Measurements from ENCODE around the gene CFD. TPM values are rescaled to one million over a fixed set of nuclear protein-coding genes. Genes with fewer than 3 reads are reported as not detected.

Gene CFD
- 8.3 and 19.9 TPM in 2 replicates for total RNA-seq

DNA sequence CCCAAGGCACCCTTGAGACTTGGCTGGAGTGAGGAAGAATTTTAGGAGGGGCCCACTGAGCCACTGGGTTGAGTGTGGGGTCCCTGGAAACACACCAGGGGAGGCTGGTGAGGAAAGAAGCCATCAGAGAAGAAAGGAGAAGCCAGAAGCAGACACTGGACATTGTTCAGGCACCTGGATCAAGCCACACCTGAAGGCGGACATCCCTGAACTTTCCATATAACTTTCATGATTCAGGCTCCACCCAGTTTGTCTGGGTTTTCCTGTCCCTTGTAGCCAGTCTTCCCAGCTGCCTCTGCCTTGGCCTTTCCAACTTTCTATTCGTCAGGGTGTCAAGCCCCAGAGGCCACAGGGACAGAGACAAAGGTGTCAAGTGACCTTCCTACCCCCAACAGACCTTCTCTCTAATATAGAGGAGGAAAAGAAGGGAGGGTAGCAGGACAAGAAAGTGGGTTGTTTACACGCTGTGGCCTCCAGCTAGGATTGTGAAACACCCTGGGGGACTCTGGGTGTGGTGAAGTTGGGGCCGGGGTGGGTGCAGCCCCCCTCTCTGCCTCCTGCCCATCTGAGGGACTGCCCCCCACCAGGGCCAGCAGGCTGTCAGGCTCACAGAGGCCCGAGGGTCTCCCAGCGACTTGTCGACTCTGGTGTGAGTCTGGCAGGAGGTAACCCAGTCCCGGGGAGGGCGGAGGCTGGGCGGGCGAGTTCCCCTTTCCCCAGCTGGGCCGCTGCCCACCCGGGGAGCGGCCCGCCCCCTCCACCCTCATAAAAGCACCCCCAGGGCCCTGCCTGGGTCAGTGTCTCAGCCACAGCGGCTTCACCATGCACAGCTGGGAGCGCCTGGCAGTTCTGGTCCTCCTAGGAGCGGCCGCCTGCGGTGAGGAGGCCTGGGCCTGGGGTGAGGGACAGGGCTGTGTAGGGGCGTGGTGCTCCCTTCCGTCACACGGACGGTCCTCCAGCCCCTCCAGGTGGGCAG is at the start of gene CFD:
Gene CFD, plus strand, starts transcription at position 797 of the 976 bp plus-strand sequence. Its CDS starts 26 bp downstream, at position 823.
- peak; percentile 95 for DNase-seq (ENCODE audit: insufficient read length, low spot score, missing footprints)
- Histone ChIP-seq H3K79me2 (ENCODE audit: insufficient read depth, low read length) (no peaks in the 10 kb centered on the region), H3K36me3 (ENCODE audit: insufficient read depth, low read length) (no peaks in the 10 kb centered on the region), H3K9me3 (ENCODE audit: low read depth, low read length) (no peaks in the 10 kb centered on the region), H3K27me3 (ENCODE audit: insufficient read depth, low read length) (peaks cover 11% of the 10 kb centered on the region), H4K20me1 (ENCODE audit: insufficient read depth, low read length) (no peaks in the 10 kb centered on the region), H3K4me1 (ENCODE audit: insufficient read depth, low read length) (peaks cover 3% of the 10 kb centered on the region), H3K4me3 (ENCODE audit: insufficient read depth, low read length) (peak within 1 kb of the TSS; percentile 53), H2AFZ (ENCODE audit: low read length) (no peak within 1 kb of the TSS), H3K27ac (ENCODE audit: low read depth, low read length) (no peak within 1 kb of the TSS), H3K4me2 (ENCODE audit: insufficient read depth, low read length) (peak within 1 kb of the TSS; percentile 55)
- TF ChIP-seq, protein P1, sequence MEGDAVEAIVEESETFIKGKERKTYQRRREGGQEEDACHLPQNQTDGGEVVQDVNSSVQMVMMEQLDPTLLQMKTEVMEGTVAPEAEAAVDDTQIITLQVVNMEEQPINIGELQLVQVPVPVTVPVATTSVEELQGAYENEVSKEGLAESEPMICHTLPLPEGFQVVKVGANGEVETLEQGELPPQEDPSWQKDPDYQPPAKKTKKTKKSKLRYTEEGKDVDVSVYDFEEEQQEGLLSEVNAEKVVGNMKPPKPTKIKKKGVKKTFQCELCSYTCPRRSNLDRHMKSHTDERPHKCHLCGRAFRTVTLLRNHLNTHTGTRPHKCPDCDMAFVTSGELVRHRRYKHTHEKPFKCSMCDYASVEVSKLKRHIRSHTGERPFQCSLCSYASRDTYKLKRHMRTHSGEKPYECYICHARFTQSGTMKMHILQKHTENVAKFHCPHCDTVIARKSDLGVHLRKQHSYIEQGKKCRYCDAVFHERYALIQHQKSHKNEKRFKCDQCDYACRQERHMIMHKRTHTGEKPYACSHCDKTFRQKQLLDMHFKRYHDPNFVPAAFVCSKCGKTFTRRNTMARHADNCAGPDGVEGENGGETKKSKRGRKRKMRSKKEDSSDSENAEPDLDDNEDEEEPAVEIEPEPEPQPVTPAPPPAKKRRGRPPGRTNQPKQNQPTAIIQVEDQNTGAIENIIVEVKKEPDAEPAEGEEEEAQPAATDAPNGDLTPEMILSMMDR (IDR thresholded peaks at IDR 0.05; ENCODE audit: extremely low read depth, low read depth, low read length): no peak

DNA sequence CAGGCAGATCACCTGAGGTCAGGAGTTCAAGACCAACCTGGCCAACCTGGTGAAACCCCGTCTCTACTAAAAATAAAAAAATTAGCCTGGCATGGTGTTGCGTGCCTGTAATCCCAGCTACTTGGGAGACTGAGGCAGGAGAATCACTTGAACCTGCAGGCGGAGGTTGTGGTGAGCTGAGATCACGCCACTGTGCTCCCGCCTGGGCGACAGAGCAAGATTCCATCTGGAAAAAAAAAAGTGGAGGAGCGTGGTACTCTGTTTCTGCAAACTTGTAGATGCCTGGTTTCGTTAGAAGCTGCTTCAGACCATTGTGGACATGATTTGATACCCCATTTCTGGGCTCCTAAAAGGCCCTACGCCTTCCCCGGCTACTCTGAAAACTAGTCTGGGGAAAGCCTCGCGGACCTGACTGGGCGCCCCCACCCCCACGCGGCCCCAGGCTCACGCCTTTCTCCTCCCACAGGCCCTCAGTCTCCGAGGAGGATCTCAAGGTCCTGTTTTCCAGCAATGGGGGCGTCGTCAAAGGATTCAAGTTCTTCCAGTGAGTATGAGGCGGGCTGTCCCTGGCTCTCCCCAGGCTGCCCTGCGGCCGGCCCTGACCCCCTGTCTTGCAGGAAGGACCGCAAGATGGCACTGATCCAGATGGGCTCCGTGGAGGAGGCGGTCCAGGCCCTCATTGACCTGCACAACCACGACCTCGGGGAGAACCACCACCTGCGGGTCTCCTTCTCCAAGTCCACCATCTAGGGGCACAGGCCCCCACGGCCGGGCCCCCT is 49.2 kb upstream of the CFD start:
- DNase-seq (ENCODE audit: insufficient read length, low spot score, missing footprints): peak; percentile 88
- TF ChIP-seq, protein P1 (IDR thresholded peaks at IDR 0.05; ENCODE audit: extremely low read depth, low read depth, low read length): no peak
- Histone ChIP-seq H3K27me3 (ENCODE audit: insufficient read depth, low read length) (no peaks in the 10 kb centered on the region), H3K27ac (ENCODE audit: low read depth, low read length) (no peak overlapping the region), H3K4me1 (ENCODE audit: insufficient read depth, low read length) (no peaks in the 10 kb centered on the region), H3K36me3 (ENCODE audit: insufficient read depth, low read length) (peaks cover 67% of the 10 kb centered on the region), H2AFZ (ENCODE audit: low read length) (no peak overlapping the region), H3K4me2 (ENCODE audit: insufficient read depth, low read length) (no peak overlapping the region), H3K9me3 (ENCODE audit: low read depth, low read length) (no peaks in the 10 kb centered on the region), H3K4me3 (ENCODE audit: insufficient read depth, low read length) (no peak overlapping the region), H3K79me2 (ENCODE audit: insufficient read depth, low read length) (peaks cover 57% of the 10 kb centered on the region), H4K20me1 (ENCODE audit: insufficient read depth, low read length) (peaks cover 58% of the 10 kb centered on the region)

DNA sequence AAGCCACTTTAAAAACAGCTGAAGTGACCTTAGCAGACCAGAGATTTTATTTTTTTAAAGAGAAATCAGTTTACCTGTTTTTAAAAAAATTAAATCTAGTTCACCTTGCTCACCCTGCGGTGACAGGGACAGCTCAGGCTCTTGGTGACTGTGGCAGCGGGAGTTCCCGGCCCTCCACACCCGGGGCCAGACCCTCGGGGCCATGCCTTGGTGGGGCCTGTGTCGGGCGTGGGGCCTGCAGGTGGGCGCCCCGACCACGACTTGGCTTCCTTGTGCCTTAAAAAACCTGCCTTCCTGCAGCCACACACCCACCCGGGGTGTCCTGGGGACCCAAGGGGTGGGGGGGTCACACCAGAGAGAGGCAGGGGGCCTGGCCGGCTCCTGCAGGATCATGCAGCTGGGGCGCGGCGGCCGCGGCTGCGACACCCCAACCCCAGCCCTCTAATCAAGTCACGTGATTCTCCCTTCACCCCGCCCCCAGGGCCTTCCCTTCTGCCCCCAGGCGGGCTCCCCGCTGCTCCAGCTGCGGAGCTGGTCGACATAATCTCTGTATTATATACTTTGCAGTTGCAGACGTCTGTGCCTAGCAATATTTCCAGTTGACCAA is 48.5 kb upstream of the CFD start:
- Histone ChIP-seq H3K36me3 (ENCODE audit: insufficient read depth, low read length) (peaks cover 60% of the 10 kb centered on the region), H3K79me2 (ENCODE audit: insufficient read depth, low read length) (peaks cover 49% of the 10 kb centered on the region), H3K4me1 (ENCODE audit: insufficient read depth, low read length) (no peaks in the 10 kb centered on the region), H3K9me3 (ENCODE audit: low read depth, low read length) (no peaks in the 10 kb centered on the region), H3K4me2 (ENCODE audit: insufficient read depth, low read length) (no peak overlapping the region), H3K27me3 (ENCODE audit: insufficient read depth, low read length) (no peaks in the 10 kb centered on the region), H3K27ac (ENCODE audit: low read depth, low read length) (no peak overlapping the region), H2AFZ (ENCODE audit: low read length) (no peak overlapping the region), H3K4me3 (ENCODE audit: insufficient read depth, low read length) (no peak overlapping the region), H4K20me1 (ENCODE audit: insufficient read depth, low read length) (peaks cover 51% of the 10 kb centered on the region)
- peak; percentile 86 for DNase-seq (ENCODE audit: insufficient read length, low spot score, missing footprints)
- TF ChIP-seq, protein P1 (IDR thresholded peaks at IDR 0.05; ENCODE audit: extremely low read depth, low read depth, low read length): no peak

Measured in osteoblast (primary cell).